GM10847 (cell line): ENCODE data around the gene DCLK2.

ENCODE experiments used
- POLR2A ChIP-seq: IDR thresholded peaks from 2 replicates; pipeline ENCODE4 v1.6.1; 2011; ENCODE audit not compliant: insufficient read length; ENCODE audit errors: extremely low read depth

The DCLK2 gene

GRCh38 chr4:150149381-150149780, 71.1 kb downstream of the DCLK2 start:
- TF ChIP-seq POLR2A, result no peak

- no peak for TF ChIP-seq POLR2A
Measured at GRCh38 chr4:150150629-150151062, 72.4 kb downstream of the DCLK2 start.

GRCh38 chr4:150152766-150153165, 74.5 kb downstream of the DCLK2 start:
- no peak for TF ChIP-seq POLR2A

GRCh38 chr4:150155391-150155790, 77.1 kb downstream of the DCLK2 start:
- no peak for TF ChIP-seq POLR2A

GRCh38 chr4:150156543-150156942, 78.3 kb downstream of the DCLK2 start:
- no peak for TF ChIP-seq POLR2A

- no peak for TF ChIP-seq POLR2A
Measured at GRCh38 chr4:150158041-150158440, 79.8 kb downstream of the DCLK2 start.

GRCh38 chr4:150160473-150160872, 82.2 kb downstream of the DCLK2 start:
- TF ChIP-seq POLR2A, result no peak

- no peak for TF ChIP-seq POLR2A
Measured at GRCh38 chr4:150161109-150161508, 82.9 kb downstream of the DCLK2 start.

- TF ChIP-seq POLR2A, result no peak
Measured at GRCh38 chr4:150164055-150164454, 85.8 kb downstream of the DCLK2 start.

GRCh38 chr4:150164956-150165629, 86.8 kb downstream of the DCLK2 start:
- TF ChIP-seq POLR2A, result no peak

GRCh38 chr4:150167054-150167453, 88.8 kb downstream of the DCLK2 start:
- no peak for TF ChIP-seq POLR2A

GRCh38 chr4:150173432-150173861, 95.2 kb downstream of the DCLK2 start:
- TF ChIP-seq POLR2A, result no peak

- no peak for TF ChIP-seq POLR2A
Measured at GRCh38 chr4:150173982-150174398, 95.7 kb downstream of the DCLK2 start.

GRCh38 chr4:150176547-150176946, 98.3 kb downstream of the DCLK2 start:
- TF ChIP-seq POLR2A, result no peak

GRCh38 chr4:150178161-150178560, 99.9 kb downstream of the DCLK2 start:
- TF ChIP-seq POLR2A, result no peak

GRCh38 chr4:150181536-150181935, 103.3 kb downstream of the DCLK2 start:
- no peak for TF ChIP-seq POLR2A

GRCh38 chr4:150182794-150183193, 104.5 kb downstream of the DCLK2 start:
- TF ChIP-seq POLR2A, result no peak
